Mesothelial cell of epicardium (in vitro differentiated cells): ENCODE results near the gene ZNF524. TPM values are rescaled to one million over a fixed set of nuclear protein-coding genes. Genes with fewer than 3 reads are reported as not detected.
"Not testable (repeated sequence)": the region's sequence is repeated elsewhere in the genome, so short reads cannot be mapped to it uniquely, and the experiment has no call there.

ENCODE experiments used
- DNase-seq, 2 experiments: peaks; one replicate each; pipeline ENCODE4 v3.0.0; 2021; ENCODE audit warnings: low spot score in 2 of 2; ENCODE audit not compliant: unreplicated experiment in 2 of 2
- H3K27ac Mint-ChIP-seq: 2 replicates; pipeline ENCODE4 v1.8.0; 2021; ENCODE audit warnings: mixed read lengths
- H3K27me3 Mint-ChIP-seq: 2 replicates; pipeline ENCODE4 v1.8.0; 2021; ENCODE audit warnings: low read depth, mixed read lengths
- H3K36me3 Mint-ChIP-seq: 2 replicates; pipeline ENCODE4 v1.8.0; 2021; ENCODE audit warnings: mixed read lengths
- H3K4me1 Mint-ChIP-seq: 2 replicates; pipeline ENCODE4 v1.8.0; 2021; ENCODE audit warnings: mixed read lengths
- H3K4me3 Mint-ChIP-seq: 2 replicates; pipeline ENCODE4 v1.8.0; 2021; ENCODE audit warnings: mild to moderate bottlenecking, moderate library complexity, mixed read lengths
- H3K9me3 Mint-ChIP-seq: 2 replicates; pipeline ENCODE4 v1.8.0; 2021; ENCODE audit warnings: mixed read lengths
- CTCF ChIP-seq: fragments of 200-600 bp; sonication (generic); IDR thresholded peaks from one replicate; pipeline ENCODE4 v1.5.0; 2021; ENCODE audit warnings: antibody characterized with exemption; ENCODE audit not compliant: unreplicated experiment
- total RNA-seq: library from RNA; stranded (reverse); gene quantifications from 3 replicates; pipeline ENCODE4 v1.2.1, GENCODE V29; 2021

ZNF524 gene
- total RNA-seq, 1 donor from 2014 or later: 7.4 TPM

- Mint-ChIP-seq H3K27ac (peak overlapping the region; percentile 96), H3K36me3 (peaks cover 22% of the 10 kb centered on the region), H3K4me1 (peaks cover 24% of the 10 kb centered on the region), H3K9me3 (no peaks in the 10 kb centered on the region), H3K27me3 (no peaks in the 10 kb centered on the region), H3K4me3 (peak overlapping the region; percentile 90)
- no peak for TF ChIP-seq CTCF
- no peak for DNase-seq
Measured at GRCh38 chr19:55579766-55580621, 20.1 kb upstream of the ZNF524 start.

- peak; percentile 61 to 78 for DNase-seq
- Mint-ChIP-seq H3K4me1 (peaks cover 31% of the 10 kb centered on the region), H3K27ac (peak within 1 kb of the TSS; percentile 96), H3K4me3 (peak within 1 kb of the TSS; percentile 90), H3K9me3 (no peaks in the 10 kb centered on the region), H3K36me3 (peaks cover 22% of the 10 kb centered on the region), H3K27me3 (no peaks in the 10 kb centered on the region)
- TF ChIP-seq CTCF: no peak
Measured at GRCh38 chr19:55580628-55581144, 19.4 kb upstream of the ZNF524 start, which contains the start of gene ZNF579. TSS of gene ZNF579 (minus strand) at chr19:55580848. CDS start at chr19:55579639, 1,209 bp downstream.

GRCh38 chr19:55581145-55581822, 18.8 kb upstream of the ZNF524 start:
- H3K27ac Mint-ChIP-seq: peak overlapping the region; percentile 89
- TF ChIP-seq CTCF: no peak
- H3K36me3 Mint-ChIP-seq: peaks cover 17% of the 10 kb centered on the region
- no peaks in the 10 kb centered on the region for H3K9me3 Mint-ChIP-seq
- no peak for DNase-seq
- H3K4me1 Mint-ChIP-seq: peaks cover 36% of the 10 kb centered on the region
- no peaks in the 10 kb centered on the region for H3K27me3 Mint-ChIP-seq
- H3K4me3 Mint-ChIP-seq: peak overlapping the region; percentile 90

GRCh38 chr19:55581823-55582223, 18.3 kb upstream of the ZNF524 start:
- no peaks in the 10 kb centered on the region for H3K27me3 Mint-ChIP-seq
- peak overlapping the region; percentile 90 for H3K4me3 Mint-ChIP-seq
- no peaks in the 10 kb centered on the region for H3K9me3 Mint-ChIP-seq
- H3K36me3 Mint-ChIP-seq: peaks cover 13% of the 10 kb centered on the region
- DNase-seq: no peak
- peaks cover 40% of the 10 kb centered on the region for H3K4me1 Mint-ChIP-seq
- peak overlapping the region; percentile 89 for H3K27ac Mint-ChIP-seq
- TF ChIP-seq CTCF: no peak

- H3K27me3 Mint-ChIP-seq, H3K9me3 Mint-ChIP-seq, H3K4me3 Mint-ChIP-seq, H3K36me3 Mint-ChIP-seq, DNase-seq: not testable (repeated sequence)
- H3K27ac Mint-ChIP-seq: peak overlapping the region; percentile 89
- H3K4me1 Mint-ChIP-seq: peaks cover 41% of the 10 kb centered on the region
Measured at GRCh38 chr19:55582284-55582683, 17.8 kb upstream of the ZNF524 start.

- H3K27me3 Mint-ChIP-seq, H3K27ac Mint-ChIP-seq, DNase-seq, H3K36me3 Mint-ChIP-seq, H3K4me3 Mint-ChIP-seq, H3K9me3 Mint-ChIP-seq: not testable (repeated sequence)
- peaks cover 42% of the 10 kb centered on the region for H3K4me1 Mint-ChIP-seq
Measured at GRCh38 chr19:55583897-55584296, 16.2 kb upstream of the ZNF524 start.
